Measurements from ENCODE around the gene NPAS3.
"Not testable (repeated sequence)": the region's sequence is repeated elsewhere in the genome, so short reads cannot be mapped to it uniquely, and the experiment has no call there.

The NPAS3 gene

GRCh38 chr14:33081259-33081658 lies 142.6 kb downstream of the NPAS3 start:
- H3K27me3 ChIP-seq (ENCODE audit: low read depth, low read length), result no peaks in the 10 kb centered on the region
- no peaks in the 10 kb centered on the region for H4K20me1 ChIP-seq (ENCODE audit: insufficient read depth, low read length)
- no peaks in the 10 kb centered on the region for H3K9me3 ChIP-seq (ENCODE audit: insufficient read depth, low read length)
- no peaks in the 10 kb centered on the region for H3K79me2 ChIP-seq (ENCODE audit: low read length)
- TF ChIP-seq EZH2phosphoT487 (IDR thresholded peaks at IDR 0.05; ENCODE audit: low read depth) (no peak), CTCF (IDR thresholded peaks at IDR 0.05; ENCODE audit: low read depth, low read length) (no peak)
- H3K27ac ChIP-seq (ENCODE audit: low read length), result no peak overlapping the region
- no peaks in the 10 kb centered on the region for H3K4me1 ChIP-seq (ENCODE audit: low read length)
- H3K4me3 ChIP-seq (ENCODE audit: low read length), result no peak overlapping the region
- no peak overlapping the region for H3K9ac ChIP-seq (ENCODE audit: low read length)
- no peak overlapping the region for H2AFZ ChIP-seq (ENCODE audit: low read depth, low read length)
- no peaks in the 10 kb centered on the region for H3K36me3 ChIP-seq (replicated peaks; ENCODE audit: low read depth, low read length)
- no peak overlapping the region for H3K4me2 ChIP-seq (ENCODE audit: low read length)

- Histone ChIP-seq H4K20me1 (ENCODE audit: insufficient read depth, low read length) (no peaks in the 10 kb centered on the region), H3K4me3 (ENCODE audit: low read length) (no peak overlapping the region)
Measured at GRCh38 chr14:33085799-33086198, 147.1 kb downstream of the NPAS3 start.

GRCh38 chr14:33088274-33088673 lies 149.6 kb downstream of the NPAS3 start:
- not testable (repeated sequence) for H3K27ac ChIP-seq (ENCODE audit: low read length); H4K20me1 ChIP-seq (ENCODE audit: insufficient read depth, low read length); H3K9ac ChIP-seq (ENCODE audit: low read length); H3K4me1 ChIP-seq (ENCODE audit: low read length); H3K27me3 ChIP-seq (ENCODE audit: low read depth, low read length); H3K4me3 ChIP-seq (ENCODE audit: low read length); H3K4me2 ChIP-seq (ENCODE audit: low read length); H3K36me3 ChIP-seq (replicated peaks; ENCODE audit: low read depth, low read length); H2AFZ ChIP-seq (ENCODE audit: low read depth, low read length); H3K79me2 ChIP-seq (ENCODE audit: low read length); H3K9me3 ChIP-seq (ENCODE audit: insufficient read depth, low read length)

More at GRCh38 chr14:33085799-33086198, 147.1 kb downstream of the NPAS3 start:
- Histone ChIP-seq H3K27ac (ENCODE audit: low read length) (no peak overlapping the region), H3K27me3 (ENCODE audit: low read depth, low read length) (no peaks in the 10 kb centered on the region), H3K9me3 (ENCODE audit: insufficient read depth, low read length) (no peaks in the 10 kb centered on the region), H3K79me2 (ENCODE audit: low read length) (no peaks in the 10 kb centered on the region), H3K4me2 (ENCODE audit: low read length) (no peak overlapping the region), H3K36me3 (replicated peaks; ENCODE audit: low read depth, low read length) (no peaks in the 10 kb centered on the region), H3K9ac (ENCODE audit: low read length) (no peak overlapping the region), H2AFZ (ENCODE audit: low read depth, low read length) (no peak overlapping the region), H3K4me1 (ENCODE audit: low read length) (no peaks in the 10 kb centered on the region)
- TF ChIP-seq EZH2phosphoT487 (IDR thresholded peaks at IDR 0.05; ENCODE audit: low read depth) (no peak), CTCF (IDR thresholded peaks at IDR 0.05; ENCODE audit: low read depth, low read length) (no peak)

- no peak overlapping the region for H3K27ac ChIP-seq (ENCODE audit: low read length)
- no peak overlapping the region for H2AFZ ChIP-seq (ENCODE audit: low read depth, low read length)
- H3K4me3 ChIP-seq (ENCODE audit: low read length), result no peak overlapping the region
- H3K9me3 ChIP-seq (ENCODE audit: insufficient read depth, low read length), result no peaks in the 10 kb centered on the region; the same call in 1 of the 2 replicates
- H3K27me3 ChIP-seq (ENCODE audit: low read depth, low read length), result no peaks in the 10 kb centered on the region
- TF ChIP-seq CTCF (IDR thresholded peaks at IDR 0.05; ENCODE audit: low read depth, low read length), result no peak
- no peak for TF ChIP-seq EZH2phosphoT487 (IDR thresholded peaks at IDR 0.05; ENCODE audit: low read depth)
- H3K79me2 ChIP-seq (ENCODE audit: low read length), result no peaks in the 10 kb centered on the region
- no peak overlapping the region for H3K4me2 ChIP-seq (ENCODE audit: low read length)
- no peaks in the 10 kb centered on the region for H3K36me3 ChIP-seq (replicated peaks; ENCODE audit: low read depth, low read length)
- H4K20me1 ChIP-seq (ENCODE audit: insufficient read depth, low read length), result no peaks in the 10 kb centered on the region
- no peak overlapping the region for H3K9ac ChIP-seq (ENCODE audit: low read length)
- H3K4me1 ChIP-seq (ENCODE audit: low read length), result no peaks in the 10 kb centered on the region
Measured at GRCh38 chr14:33098016-33098415, 159.3 kb downstream of the NPAS3 start.

- H3K36me3 ChIP-seq (replicated peaks; ENCODE audit: low read depth, low read length), result no peaks in the 10 kb centered on the region
- no peak overlapping the region for H3K27ac ChIP-seq (ENCODE audit: low read length)
- H3K79me2 ChIP-seq (ENCODE audit: low read length), result no peaks in the 10 kb centered on the region
- no peak for TF ChIP-seq EZH2phosphoT487 (IDR thresholded peaks at IDR 0.05; ENCODE audit: low read depth)
- TF ChIP-seq CTCF (IDR thresholded peaks at IDR 0.05; ENCODE audit: low read depth, low read length), result no peak
- no peak overlapping the region for H3K4me3 ChIP-seq (ENCODE audit: low read length)
- peaks cover 17% of the 10 kb centered on the region for H3K4me1 ChIP-seq (ENCODE audit: low read length)
- H3K4me2 ChIP-seq (ENCODE audit: low read length), result no peak overlapping the region; the same call in 1 of the 2 replicates
- no peaks in the 10 kb centered on the region for H3K27me3 ChIP-seq (ENCODE audit: low read depth, low read length)
- H3K9ac ChIP-seq (ENCODE audit: low read length), result no peak overlapping the region
- H4K20me1 ChIP-seq (ENCODE audit: insufficient read depth, low read length), result no peaks in the 10 kb centered on the region
- no peak overlapping the region for H2AFZ ChIP-seq (ENCODE audit: low read depth, low read length)
- H3K9me3 ChIP-seq (ENCODE audit: insufficient read depth, low read length), result no peaks in the 10 kb centered on the region
Measured at GRCh38 chr14:33103489-33103888, 164.8 kb downstream of the NPAS3 start.

Data from OCI-LY3 (cell line).